Measurements from ENCODE around the gene BTF3. TPM values are rescaled to one million over a fixed set of nuclear protein-coding genes. Genes with fewer than 3 reads are reported as not detected.
A peak's percentile ranks its signal among the peaks of the same experiment; 100 is the strongest.

Gene BTF3
- total and polyA plus RNA-seq, 2 of the 13 experiments (the other 11 are each of a cell fraction or from before 2014, with no cell fraction given): 557 to 698 TPM

DNA sequence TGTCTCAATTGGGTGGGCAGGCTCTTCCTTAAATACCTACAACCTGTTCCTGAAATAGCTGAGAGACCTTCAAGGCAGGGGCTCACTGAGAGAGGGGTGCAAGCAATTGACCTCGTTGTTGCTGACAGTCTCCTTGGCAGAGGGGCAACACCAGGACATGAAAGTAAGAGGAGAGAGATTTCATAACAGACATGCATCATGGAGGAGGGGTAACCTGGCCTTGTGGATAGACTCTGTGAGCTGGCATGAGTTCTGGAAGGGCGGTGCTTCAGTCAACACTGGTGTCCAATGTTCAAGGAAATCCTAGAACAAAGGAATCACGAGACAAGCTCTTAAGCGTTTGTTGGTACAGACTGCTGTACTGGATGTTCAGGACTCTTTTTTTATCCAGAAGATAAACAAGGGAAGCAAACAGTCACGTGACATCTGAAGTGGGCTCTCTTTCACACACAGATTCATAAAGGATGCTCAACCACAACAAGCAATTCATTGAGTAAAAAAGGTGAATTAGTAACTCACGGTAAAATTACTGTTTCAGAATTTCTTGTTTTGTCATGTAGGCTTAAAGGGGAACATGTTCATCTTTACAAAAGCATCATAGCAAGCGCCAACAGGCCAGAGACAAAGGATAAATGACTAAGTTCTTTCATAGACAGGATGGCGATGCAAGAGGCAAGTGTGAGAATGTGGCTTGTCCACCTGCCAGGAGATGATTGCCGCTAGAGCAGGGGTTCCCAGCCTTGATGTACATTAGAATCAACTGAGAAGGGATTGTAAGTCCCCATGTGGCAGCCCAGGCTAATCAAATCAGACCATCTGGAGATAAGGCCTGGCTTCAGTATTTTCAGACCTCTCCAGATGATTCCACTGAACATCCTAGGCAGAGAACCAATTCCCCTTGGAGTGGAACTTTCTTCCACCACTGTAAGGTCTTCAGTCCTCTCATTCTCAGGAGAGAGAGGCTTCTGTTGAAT is 46.5 kb downstream of the BTF3 start (continued):
- TF ChIP-seq TEAD2 (CRISPR knock-in tag; IDR thresholded peaks at IDR 0.05) (no peak), ZFX (CRISPR knock-in tag; IDR thresholded peaks at IDR 0.05; ENCODE audit: low read depth) (peak; percentile 32), NFE2L2 (IDR thresholded peaks at IDR 0.05; ENCODE audit: low read length) (no peak), PLSCR1 (CRISPR knock-in tag; IDR thresholded peaks at IDR 0.05; ENCODE audit: borderline replicate concordance) (no peak), SNAI1 (CRISPR knock-in tag; IDR thresholded peaks at IDR 0.05; ENCODE audit: borderline replicate concordance) (peak; percentile 59; the same call in 1 of the 2 replicates), KLF13 (CRISPR knock-in tag; IDR thresholded peaks at IDR 0.05) (no peak), HDAC6 (IDR thresholded peaks at IDR 0.05; ENCODE audit: low read depth, low read length) (no peak), ZMYM2 (CRISPR knock-in tag; IDR thresholded peaks at IDR 0.05) (0 out of 2 replicates have a peak, but pooled peaks have one; percentile 67), ZBTB20 (CRISPR knock-in tag; IDR thresholded peaks at IDR 0.05; ENCODE audit: borderline replicate concordance, low read depth) (0 out of 2 replicates have a peak, but pooled peaks have one; percentile 63), CHD4 (IDR thresholded peaks at IDR 0.05; ENCODE audit: borderline replicate concordance, low read length) (0 out of 2 replicates have a peak, but pooled peaks have one; percentile 4), ZMYM3 (CRISPR knock-in tag; IDR thresholded peaks at IDR 0.05) (no peak; the same call in 1 of the 2 replicates), SMAD9 (CRISPR knock-in tag; IDR thresholded peaks at IDR 0.05) (no peak), ZNF761 (CRISPR knock-in tag; conservative IDR thresholded peaks at IDR 0.05) (peak; percentile 82; the same call in 1 of the 2 replicates), ZNF557 (CRISPR knock-in tag; IDR thresholded peaks at IDR 0.05) (no peak; the same call in 1 of the 2 replicates), CREM (IDR thresholded peaks at IDR 0.05) (peak; percentile 94), CREM (CRISPR knock-in tag; IDR thresholded peaks at IDR 0.05) (no peak), ZNF337 (CRISPR knock-in tag; IDR thresholded peaks at IDR 0.05; ENCODE audit: borderline replicate concordance, low read depth) (no peak)
- TF ChIP-seq, protein P1, sequence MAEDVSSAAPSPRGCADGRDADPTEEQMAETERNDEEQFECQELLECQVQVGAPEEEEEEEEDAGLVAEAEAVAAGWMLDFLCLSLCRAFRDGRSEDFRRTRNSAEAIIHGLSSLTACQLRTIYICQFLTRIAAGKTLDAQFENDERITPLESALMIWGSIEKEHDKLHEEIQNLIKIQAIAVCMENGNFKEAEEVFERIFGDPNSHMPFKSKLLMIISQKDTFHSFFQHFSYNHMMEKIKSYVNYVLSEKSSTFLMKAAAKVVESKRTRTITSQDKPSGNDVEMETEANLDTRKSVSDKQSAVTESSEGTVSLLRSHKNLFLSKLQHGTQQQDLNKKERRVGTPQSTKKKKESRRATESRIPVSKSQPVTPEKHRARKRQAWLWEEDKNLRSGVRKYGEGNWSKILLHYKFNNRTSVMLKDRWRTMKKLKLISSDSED (CRISPR knock-in tag; IDR thresholded peaks at IDR 0.05): no peak
- TF ChIP-seq, protein P2, sequence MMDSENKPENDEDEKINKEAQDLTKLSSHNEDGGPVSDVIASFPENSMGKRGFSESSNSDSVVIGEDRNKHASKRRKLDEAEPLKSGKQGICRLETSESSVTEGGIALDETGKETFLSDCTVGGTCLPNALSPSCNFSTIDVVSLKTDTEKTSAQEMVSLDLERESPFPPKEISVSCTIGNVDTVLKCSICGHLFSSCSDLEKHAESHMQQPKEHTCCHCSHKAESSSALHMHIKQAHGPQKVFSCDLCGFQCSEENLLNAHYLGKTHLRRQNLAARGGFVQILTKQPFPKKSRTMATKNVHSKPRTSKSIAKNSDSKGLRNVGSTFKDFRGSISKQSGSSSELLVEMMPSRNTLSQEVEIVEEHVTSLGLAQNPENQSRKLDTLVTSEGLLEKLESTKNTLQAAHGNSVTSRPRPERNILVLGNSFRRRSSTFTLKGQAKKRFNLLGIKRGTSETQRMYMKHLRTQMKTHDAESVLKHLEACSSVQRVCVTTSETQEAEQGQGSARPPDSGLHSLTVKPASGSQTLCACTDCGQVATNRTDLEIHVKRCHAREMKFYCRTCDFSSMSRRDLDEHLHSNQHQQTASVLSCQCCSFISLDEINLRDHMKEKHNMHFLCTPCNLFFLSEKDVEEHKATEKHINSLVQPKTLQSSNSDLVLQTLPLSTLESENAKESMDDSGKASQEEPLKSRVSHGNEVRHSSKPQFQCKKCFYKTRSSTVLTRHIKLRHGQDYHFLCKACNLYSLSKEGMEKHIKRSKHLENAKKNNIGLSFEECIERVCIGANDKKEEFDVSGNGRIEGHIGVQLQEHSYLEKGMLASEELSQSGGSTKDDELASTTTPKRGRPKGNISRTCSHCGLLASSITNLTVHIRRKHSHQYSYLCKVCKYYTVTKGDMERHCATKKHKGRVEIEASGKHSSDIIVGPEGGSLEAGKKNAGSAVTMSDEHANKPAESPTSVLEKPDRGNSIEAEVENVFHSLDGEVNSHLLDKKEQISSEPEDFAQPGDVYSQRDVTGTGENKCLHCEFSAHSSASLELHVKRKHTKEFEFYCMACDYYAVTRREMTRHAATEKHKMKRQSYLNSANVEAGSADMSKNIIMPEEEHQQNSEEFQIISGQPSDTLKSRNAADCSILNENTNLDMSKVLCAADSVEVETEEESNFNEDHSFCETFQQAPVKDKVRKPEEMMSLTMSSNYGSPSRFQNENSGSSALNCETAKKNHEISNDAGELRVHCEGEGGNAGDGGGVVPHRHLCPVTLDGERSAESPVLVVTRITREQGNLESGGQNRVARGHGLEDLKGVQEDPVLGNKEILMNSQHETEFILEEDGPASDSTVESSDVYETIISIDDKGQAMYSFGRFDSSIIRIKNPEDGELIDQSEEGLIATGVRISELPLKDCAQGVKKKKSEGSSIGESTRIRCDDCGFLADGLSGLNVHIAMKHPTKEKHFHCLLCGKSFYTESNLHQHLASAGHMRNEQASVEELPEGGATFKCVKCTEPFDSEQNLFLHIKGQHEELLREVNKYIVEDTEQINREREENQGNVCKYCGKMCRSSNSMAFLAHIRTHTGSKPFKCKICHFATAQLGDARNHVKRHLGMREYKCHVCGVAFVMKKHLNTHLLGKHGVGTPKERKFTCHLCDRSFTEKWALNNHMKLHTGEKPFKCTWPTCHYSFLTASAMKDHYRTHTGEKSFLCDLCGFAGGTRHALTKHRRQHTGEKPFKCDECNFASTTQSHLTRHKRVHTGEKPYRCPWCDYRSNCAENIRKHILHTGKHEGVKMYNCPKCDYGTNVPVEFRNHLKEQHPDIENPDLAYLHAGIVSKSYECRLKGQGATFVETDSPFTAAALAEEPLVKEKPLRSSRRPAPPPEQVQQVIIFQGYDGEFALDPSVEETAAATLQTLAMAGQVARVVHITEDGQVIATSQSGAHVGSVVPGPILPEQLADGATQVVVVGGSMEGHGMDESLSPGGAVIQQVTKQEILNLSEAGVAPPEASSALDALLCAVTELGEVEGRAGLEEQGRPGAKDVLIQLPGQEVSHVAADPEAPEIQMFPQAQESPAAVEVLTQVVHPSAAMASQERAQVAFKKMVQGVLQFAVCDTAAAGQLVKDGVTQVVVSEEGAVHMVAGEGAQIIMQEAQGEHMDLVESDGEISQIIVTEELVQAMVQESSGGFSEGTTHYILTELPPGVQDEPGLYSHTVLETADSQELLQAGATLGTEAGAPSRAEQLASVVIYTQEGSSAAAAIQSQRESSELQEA (CRISPR knock-in tag; IDR thresholded peaks at IDR 0.05; ENCODE audit: not compliant biosample characterization): no peak
